ENCODE data around the gene TUBA4B. TPM values are rescaled to one million over a fixed set of nuclear protein-coding genes. Genes with fewer than 3 reads are reported as not detected.

The TUBA4B gene
- total RNA-seq, 4 donors from 2014 or later, result not detected

- ATAC-seq (ENCODE audit: low FRiP score), result no peak
- no peak for DNase-seq (ENCODE audit: low spot score)
- TF ChIP-seq CTCF (IDR thresholded peaks at IDR 0.05), result no peak
Observed at GRCh38 chr2:219261024-219261855, 8.2 kb downstream of the TUBA4B start.

DNA sequence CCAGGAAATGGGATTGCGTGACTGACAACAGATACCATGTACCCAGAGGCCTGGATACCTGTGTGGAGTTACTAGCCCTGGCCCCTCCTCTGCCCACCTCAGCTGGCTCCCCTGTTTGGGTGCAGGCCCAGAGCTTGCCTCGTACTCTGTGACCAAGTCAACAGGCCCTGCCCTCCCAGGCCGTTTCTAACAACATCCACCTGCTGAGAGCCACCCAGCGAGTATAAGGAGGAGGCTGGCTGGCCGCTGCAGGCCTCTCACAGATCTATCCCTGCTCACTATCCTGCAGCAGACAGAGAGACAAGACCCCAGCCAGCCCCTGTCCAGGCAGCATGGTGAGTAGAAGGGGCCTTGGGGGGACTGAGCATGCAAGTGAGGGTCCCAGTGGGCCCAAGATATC, 13.2 kb downstream of the TUBA4B start:
- ATAC-seq (ENCODE audit: low FRiP score) (peak; percentile 23), DNase-seq (ENCODE audit: low spot score) (no peak)
- TF ChIP-seq CTCF (IDR thresholded peaks at IDR 0.05), result no peak

- DNase-seq (ENCODE audit: low spot score) (no peak), ATAC-seq (ENCODE audit: low FRiP score) (no peak)
- TF ChIP-seq CTCF (IDR thresholded peaks at IDR 0.05), result no peak
Observed at GRCh38 chr2:219266886-219267285, 13.8 kb downstream of the TUBA4B start.

- TF ChIP-seq CTCF (IDR thresholded peaks at IDR 0.05), result no peak
- ATAC-seq (ENCODE audit: low FRiP score) (no peak), DNase-seq (ENCODE audit: low spot score) (no peak)
Observed at GRCh38 chr2:219268294-219268693, 15.3 kb downstream of the TUBA4B start.

DNA sequence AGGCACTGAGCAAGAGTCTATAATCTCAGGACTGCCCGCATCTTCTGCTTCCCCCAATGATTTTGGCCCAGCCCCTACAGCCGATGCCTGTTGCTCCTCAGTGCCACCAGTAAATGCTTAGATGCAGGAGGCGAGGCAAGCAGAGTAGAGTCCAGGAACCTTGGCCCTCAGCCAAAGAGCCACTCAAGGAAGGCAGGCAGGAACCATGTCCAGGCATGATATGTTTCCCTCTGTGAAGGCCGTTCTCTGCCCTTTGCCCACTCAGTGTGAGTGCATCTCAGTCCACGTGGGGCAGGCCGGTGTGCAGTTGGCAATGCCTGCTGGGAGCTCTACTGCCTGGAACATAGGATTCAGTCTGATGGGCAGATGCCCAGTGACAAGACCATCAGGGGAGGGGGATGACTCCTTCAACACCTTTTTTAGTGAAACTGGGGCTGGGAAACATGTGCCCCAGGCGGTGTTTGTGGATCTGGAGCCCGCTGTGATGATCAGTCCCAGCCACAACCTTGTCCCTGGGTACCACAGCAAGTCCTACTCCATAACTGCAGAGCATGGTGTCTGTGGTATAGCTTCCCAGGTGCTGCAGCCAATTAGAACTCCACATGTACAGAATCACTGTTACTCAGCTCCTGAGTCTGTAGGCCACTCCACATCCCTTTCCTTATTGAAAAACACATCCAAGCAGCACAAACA, 16.5 kb downstream of the TUBA4B start:
- ATAC-seq (ENCODE audit: low FRiP score) (no peak), DNase-seq (ENCODE audit: low spot score) (no peak)
- no peak for TF ChIP-seq CTCF (IDR thresholded peaks at IDR 0.05)

DNA sequence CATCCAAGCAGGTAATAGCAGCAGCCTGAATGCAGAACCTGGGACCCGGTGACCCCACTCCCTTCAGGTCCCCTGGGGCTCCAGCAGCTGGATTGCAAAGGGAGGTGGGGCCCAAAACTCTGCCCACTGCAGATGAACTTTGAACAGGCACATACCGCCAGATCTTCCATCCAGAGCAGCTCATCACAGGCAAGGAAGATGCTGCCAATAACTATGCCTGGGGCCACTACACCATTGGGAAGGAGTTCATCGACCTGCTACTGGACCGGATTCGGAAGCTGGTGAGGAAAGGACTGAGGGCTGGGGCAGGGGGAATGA, 17.0 kb downstream of the TUBA4B start:
- DNase-seq (ENCODE audit: low spot score) (no peak), ATAC-seq (ENCODE audit: low FRiP score) (no peak)
- no peak for TF ChIP-seq CTCF (IDR thresholded peaks at IDR 0.05)

DNA sequence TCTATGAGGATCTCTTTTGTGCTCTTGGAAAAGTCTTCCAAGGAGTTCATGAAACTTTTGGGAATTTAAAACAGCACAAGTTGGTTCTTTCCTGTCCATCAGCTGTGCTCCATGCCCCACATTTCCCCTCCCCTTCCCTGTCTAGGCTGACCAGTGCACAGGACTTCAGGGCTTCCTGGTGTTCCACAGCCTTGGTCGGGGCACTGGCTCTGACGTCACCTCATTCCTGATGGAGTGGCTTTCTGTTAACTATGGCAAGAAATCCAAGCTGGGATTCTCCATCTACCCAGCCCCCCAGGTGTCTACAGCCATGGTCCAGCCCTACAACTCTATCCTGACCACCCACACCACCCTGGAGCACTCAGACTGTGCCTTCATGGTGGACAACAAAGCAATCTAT, 18.0 kb downstream of the TUBA4B start:
- ATAC-seq (ENCODE audit: low FRiP score), result no peak

More for the DNA sequence above, 18.0 kb downstream of the TUBA4B start:
- TF ChIP-seq CTCF (IDR thresholded peaks at IDR 0.05), result no peak
- no peak for DNase-seq (ENCODE audit: low spot score)

All from omental fat pad (tissue), 4 donors.